ENCODE measurements around the gene ILK.

Gene ILK

DNA sequence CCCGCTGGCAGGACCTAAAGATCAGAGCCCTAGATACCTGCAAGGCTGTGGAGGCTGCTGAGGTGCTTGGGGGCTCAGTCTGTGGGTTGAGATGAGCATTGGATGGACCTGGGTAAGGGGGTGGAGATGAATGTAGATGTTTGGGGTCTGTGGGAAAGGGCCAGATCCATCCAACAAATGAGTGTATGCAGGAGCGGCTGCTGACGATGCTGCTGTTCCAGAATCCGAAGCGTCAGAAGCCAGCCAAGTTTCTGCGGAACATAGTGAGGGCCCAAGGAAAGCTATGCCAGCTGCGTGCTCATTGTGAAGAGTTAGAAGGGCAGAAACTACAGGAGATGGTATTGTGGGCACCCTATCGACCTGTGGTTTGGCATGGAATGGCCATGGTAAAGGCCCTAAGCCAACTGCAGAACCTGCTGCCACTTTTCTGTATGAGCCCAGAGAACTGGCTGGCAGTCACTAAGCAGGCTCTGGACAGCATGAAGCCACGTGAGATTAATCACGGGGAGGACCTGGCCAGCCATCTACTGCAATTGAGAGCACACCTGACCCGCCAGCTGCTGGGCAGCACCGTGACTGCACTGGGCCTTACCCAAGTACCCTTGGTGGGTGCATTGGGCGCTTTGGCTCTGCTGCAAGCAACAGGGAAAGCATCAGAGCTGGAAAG lies 36.7 kb upstream of the ILK start:
- H3K4me3 ChIP-seq (ENCODE audit: low read depth, low read length) = no peak overlapping the region
- TF ChIP-seq CTCF (IDR thresholded peaks at IDR 0.05; ENCODE audit: insufficient read depth, low read depth, low read length, missing control alignments) = no peak
- no peak for DNase-seq (ENCODE audit: low read depth)

GRCh38 chr11:6567371-6567745 lies 36.2 kb upstream of the ILK start:
- no peak for TF ChIP-seq CTCF (IDR thresholded peaks at IDR 0.05; ENCODE audit: insufficient read depth, low read depth, low read length, missing control alignments)
- DNase-seq (ENCODE audit: low read depth) = no peak
- H3K4me3 ChIP-seq (ENCODE audit: low read depth, low read length) = no peak overlapping the region

DNA sequence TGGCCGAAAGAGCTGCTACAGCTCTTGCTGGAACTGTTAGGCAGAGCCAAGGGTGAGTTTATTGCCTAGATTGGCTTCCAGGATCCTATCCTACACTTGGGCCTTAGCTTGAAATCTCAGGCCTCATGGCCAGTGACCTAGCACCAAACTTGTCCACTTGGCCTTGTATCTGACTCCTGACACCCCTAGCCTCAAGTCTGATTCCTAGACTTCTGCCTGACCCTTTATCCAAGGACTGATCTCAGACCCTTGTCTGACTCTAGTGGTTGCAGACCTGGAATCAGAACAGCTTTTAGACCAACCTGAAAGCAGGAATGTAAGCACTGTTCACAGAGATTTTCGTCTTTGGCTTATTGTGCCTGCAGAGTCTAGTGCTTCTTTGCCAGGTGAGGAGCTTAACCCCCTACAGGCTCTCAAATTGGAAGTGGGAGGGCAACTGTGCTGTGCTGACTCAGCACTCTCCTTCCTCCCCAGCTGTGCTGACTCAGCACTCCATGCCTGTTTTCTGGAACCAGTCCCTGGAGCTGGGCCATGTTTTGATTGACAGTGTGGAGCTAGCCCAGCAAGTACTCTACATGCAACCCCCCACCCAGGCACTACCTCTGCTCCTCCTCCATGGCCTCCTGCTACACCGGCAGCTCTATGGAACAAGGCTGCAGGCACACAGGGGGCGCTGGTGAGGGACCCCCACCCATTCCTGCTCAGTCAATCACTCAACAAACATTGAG lies 35.2 kb upstream of the ILK start:
- H3K4me3 ChIP-seq (ENCODE audit: low read depth, low read length) = no peak overlapping the region
- no peak for TF ChIP-seq CTCF (IDR thresholded peaks at IDR 0.05; ENCODE audit: insufficient read depth, low read depth, low read length, missing control alignments)
- no peak for DNase-seq (ENCODE audit: low read depth)

- no peak for TF ChIP-seq CTCF (IDR thresholded peaks at IDR 0.05; ENCODE audit: insufficient read depth, low read depth, low read length, missing control alignments)
- no peak for DNase-seq (ENCODE audit: low read depth)
- no peak overlapping the region for H3K4me3 ChIP-seq (ENCODE audit: low read depth, low read length)
Observed at GRCh38 chr11:6569706-6570105, 33.9 kb upstream of the ILK start.

DNA sequence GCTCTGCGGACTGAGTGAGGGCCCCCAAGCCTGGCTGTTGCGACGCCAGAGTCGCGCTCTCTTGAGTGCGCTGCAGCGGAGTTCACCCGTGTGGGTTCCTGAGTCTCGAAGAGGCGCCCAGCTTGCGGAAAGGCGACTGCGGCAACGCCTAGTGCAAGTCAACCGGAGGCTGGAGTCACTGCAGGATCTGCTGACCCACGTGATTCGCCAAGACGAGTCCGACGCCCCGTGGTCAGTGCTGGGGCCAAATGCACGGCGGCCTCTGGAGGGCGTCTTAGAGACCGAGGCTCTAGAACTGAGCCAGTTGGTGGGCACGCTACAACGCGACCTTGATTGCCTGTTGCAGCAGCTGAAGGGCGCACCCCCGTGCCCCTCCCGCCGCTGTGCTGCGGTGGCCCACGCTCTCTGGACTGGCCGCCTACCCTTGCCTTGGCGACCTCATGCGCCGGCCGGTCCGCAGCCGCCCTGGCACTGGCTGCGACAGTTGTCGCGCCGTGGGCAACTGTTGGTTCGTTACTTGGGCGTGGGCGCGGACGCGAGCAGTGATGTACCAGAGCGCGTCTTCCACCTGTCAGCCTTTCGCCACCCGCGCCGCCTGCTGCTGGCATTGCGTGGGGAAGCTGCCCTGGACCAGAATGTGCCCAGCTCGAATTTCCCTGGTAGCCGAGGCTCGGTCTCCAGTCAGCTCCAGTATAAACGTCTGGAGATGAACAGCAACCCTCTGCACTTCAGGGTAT lies 32.7 kb upstream of the ILK start:
- no peak for DNase-seq (ENCODE audit: low read depth)
- TF ChIP-seq CTCF (IDR thresholded peaks at IDR 0.05; ENCODE audit: insufficient read depth, low read depth, low read length, missing control alignments) = no peak
- no peak overlapping the region for H3K4me3 ChIP-seq (ENCODE audit: low read depth, low read length)

- H3K4me3 ChIP-seq (ENCODE audit: low read depth, low read length) = no peak overlapping the region
- TF ChIP-seq CTCF (IDR thresholded peaks at IDR 0.05; ENCODE audit: insufficient read depth, low read depth, low read length, missing control alignments) = no peak
- no peak for DNase-seq (ENCODE audit: low read depth)
Observed at GRCh38 chr11:6571434-6572008, 32.1 kb upstream of the ILK start.

Data from GM12865 (cell line).